Measurements from ENCODE around the gene CXorf65.

GRCh38 chrX:71154641-71155040 lies 48.1 kb upstream of the CXorf65 start:
- TF ChIP-seq CTCF (IDR thresholded peaks at IDR 0.05) = no peak
- no peak for TF ChIP-seq POLR2A (IDR thresholded peaks at IDR 0.05)
